GM12878 (cell line): ENCODE measurements around the gene KCNJ18. TPM values are rescaled to one million over a fixed set of nuclear protein-coding genes. Genes with fewer than 3 reads are reported as not detected.

ENCODE experiments used
- ATAC-seq: fragments of 200-7000 bp; cut with Tn5 transposase; 3 replicates; pipeline ENCODE4 v1.9.1; 2020; ENCODE audit warnings: mild to moderate bottlenecking, moderate library complexity
- BruUV-seq: library from RNA; stranded (reverse); fragments of 400-500 nt; replicated peaks from 2 replicates; lab custom pipeline; 2021; lab: Mats Ljungman, UMichigan
- CTCF ChIA-PET: fragments of 300-600 bp; sonication (Branson Sonifier 250); formaldehyde crosslinking; extraction: SDS; loops from one replicate; lab custom pipeline; 2021; ENCODE audit warnings: inconsistent platforms; lab: Yijun Ruan, JAX
- POLR2A ChIA-PET: fragments of 350-600 bp; formaldehyde crosslinking; extraction: SDS; loops from one replicate; lab custom pipeline; 2021; ENCODE audit warnings: inconsistent platforms; lab: Charles Lee
- RAD21 ChIA-PET: fragments of 300-600 bp; sonication (Branson Sonifier 250); formaldehyde crosslinking; loops from one replicate; lab custom pipeline; 2023; ENCODE audit warnings: antibody characterized with exemption; ENCODE audit not compliant: unreplicated experiment; lab: Charles Lee
- SMC1A ChIA-PET: fragments of 300-600 bp; sonication (Branson Sonifier 250); formaldehyde crosslinking; loops from one replicate; lab custom pipeline; 2023; ENCODE audit not compliant: unreplicated experiment, uncharacterized antibody; lab: Charles Lee
- DNase-seq: peaks from one replicate; pipeline ENCODE4 v3.0.0-alpha.2; 2011; ENCODE audit warnings: low read depth, low spot score
- FAIRE-seq: peaks from 3 replicates; lab custom pipeline; 2011; peaks lifted over from hg19 to GRCh38; lab: Jason Lieb, UNC
- H2AFZ ChIP-seq: 2 replicates; pipeline ENCODE4 v1.6.0; 2011; ENCODE audit warnings: low read depth, low read length, control low read depth; ENCODE audit not compliant: control insufficient read depth
- H3K27ac ChIP-seq: 2 replicates; pipeline ENCODE4 v1.5.1; 2011; ENCODE audit warnings: control low read depth; ENCODE audit not compliant: control insufficient read depth, insufficient read depth
- H3K27me3 ChIP-seq, 2 experiments: replicated peaks in 1 of 2; 2 replicates each; pipeline versions ENCODE4 v1.6.0 to v1.6.1; 2011; ENCODE audit warnings: low read length in 1 of 2; ENCODE audit not compliant: control insufficient read depth in 2 of 2, insufficient read depth in 2 of 2
- H3K36me3 ChIP-seq, 2 experiments: 2 replicates each; pipeline ENCODE4 v1.5.1; 2011; ENCODE audit warnings: low read length in 1 of 2; ENCODE audit not compliant: control insufficient read depth in 2 of 2, insufficient read depth in 2 of 2
- H3K4me1 ChIP-seq: 2 replicates; pipeline ENCODE4 v1.6.1; 2011; ENCODE audit warnings: mild to moderate bottlenecking, low read length, moderate library complexity, mixed read lengths; ENCODE audit not compliant: control insufficient read depth, insufficient read depth
- H3K4me2 ChIP-seq: 2 replicates; pipeline ENCODE4 v1.6.0; 2011; ENCODE audit warnings: control low read depth; ENCODE audit not compliant: control insufficient read depth, insufficient read depth
- H3K4me3 ChIP-seq: fragments of 200-600 bp; sonication (generic); 2 replicates; pipeline ENCODE4 v1.5.1; 2016
- H3K79me2 ChIP-seq: 2 replicates; pipeline ENCODE4 v1.6.0; 2011; ENCODE audit warnings: low read length; ENCODE audit not compliant: control insufficient read depth, insufficient read depth
- H3K9ac ChIP-seq: 2 replicates; pipeline ENCODE4 v1.8.0; 2011; ENCODE audit warnings: low read length, control low read depth, mixed read lengths; ENCODE audit not compliant: control insufficient read depth, insufficient read depth
- H3K9me3 ChIP-seq: replicated peaks from 3 replicates; pipeline ENCODE4 v1.5.1; 2011; ENCODE audit warnings: mild to moderate bottlenecking, low read length; ENCODE audit not compliant: control insufficient read depth, insufficient read depth
- H4K20me1 ChIP-seq: 2 replicates; pipeline ENCODE4 v1.6.0; 2011; ENCODE audit not compliant: control insufficient read depth, insufficient read depth
- CEBPB ChIP-seq, 2 experiments: fragments of 150-350 bp in 1 of 2; IDR thresholded peaks; 2 replicates each; pipeline ENCODE4 v1.6.1; 2012 to 2014; ENCODE audit warnings: low read depth in 2 of 2, low read length in 2 of 2, borderline replicate concordance in 1 of 2, inconsistent platforms in 1 of 2
- CREM ChIP-seq: IDR thresholded peaks from 2 replicates; pipeline ENCODE4 v1.6.1; 2014; ENCODE audit warnings: antibody characterized with exemption, low read depth
- E2F8 ChIP-seq: fragments of 450-650 bp; IDR thresholded peaks from 2 replicates; pipeline ENCODE4 v1.6.1; 2018; ENCODE audit warnings: mild to moderate bottlenecking, low read depth, moderate library complexity; ENCODE audit not compliant: partially characterized antibody
- MYC ChIP-seq: IDR thresholded peaks from 2 replicates; pipeline ENCODE4 v1.6.1; 2011; ENCODE audit warnings: mild to moderate bottlenecking, low read length, moderate library complexity, inconsistent platforms; ENCODE audit not compliant: insufficient read depth, insufficient replicate concordance, insufficient read length, severe bottlenecking
- NFYA ChIP-seq: IDR thresholded peaks from 2 replicates; pipeline ENCODE4 v1.6.1; 2011; ENCODE audit warnings: low read depth, mild to moderate bottlenecking, low read length, improper control_type of control experiment, borderline replicate concordance
- SUZ12 ChIP-seq: fragments of 200-600 bp; sonication (generic); IDR thresholded peaks from one replicate; pipeline ENCODE4 v1.6.1; 2018; ENCODE audit warnings: antibody characterized with exemption, mild to moderate bottlenecking; ENCODE audit not compliant: unreplicated experiment
- TCF3 ChIP-seq: IDR thresholded peaks from 2 replicates; pipeline ENCODE4 v1.6.1; 2012; ENCODE audit warnings: low read depth, mild to moderate bottlenecking, low read length, borderline replicate concordance; ENCODE audit not compliant: insufficient read depth
- ZBTB40 ChIP-seq: fragments of 450-650 bp; IDR thresholded peaks from 2 replicates; pipeline ENCODE4 v1.6.1; 2016; ENCODE audit warnings: mild to moderate bottlenecking, moderate library complexity, borderline replicate concordance
- WGBS: methylation state at CpG from one replicate; pipeline ENCODE4 v1.1.6; 2016; ENCODE audit warnings: low lambda C conversion rate; ENCODE audit not compliant: insufficient replicate concordance, insufficient coverage; ENCODE audit errors: missing lambda C conversion rate; 5-methylcytosine and 5-hydroxymethylcytosine counted together
- in situ Hi-C: fragments of 300-500 bp; cut with MboI; formaldehyde crosslinking; loops from 9 replicates; pipeline ENCODE4 v1.14.3; 2018; ENCODE audit warnings: mixed read lengths
- intact Hi-C: fragments of 100-400 bp; cut with micrococcal nuclease; formaldehyde crosslinking; loops from one replicate; pipeline ENCODE4 v1.14.2; 2022; ENCODE audit not compliant: unreplicated experiment
- polyA plus RNA-seq, 11 experiments: library from polyadenylated mRNA; depleted of rRNA in 4 of 11; unstranded in 6 of 11; stranded (reverse) in 5 of 11; fragments of >200 nt; fragmentation: Nextera tagmentation in 4 of 11; fragmentation: Illumina TruSeq in 1 of 11; extraction: Ambion mirVana in 4 of 11; extraction: Trizol in 1 of 11; gene quantifications; 1 replicate in 1 of 11; 2 replicates in 10 of 11; pipeline versions ENCODE4 v1.2.1 to v1.2.3, GENCODE V29; 2011 to 2016; ENCODE audit warnings: inconsistent platforms in 2 of 11, missing spikeins in 2 of 11, low read depth in 1 of 11
- total RNA-seq, 4 experiments: library from RNA; depleted of rRNA in 3 of 4; stranded (reverse); fragments of >200 nt in 3 of 4; fragmentation: Illumina TruSeq in 1 of 4; extraction: Trizol in 1 of 4; gene quantifications; 2 replicates each; pipeline versions ENCODE4 v1.2.1 to v1.2.3, GENCODE V29; 2013 to 2021
- TF ChIP-seq, protein P1 (sequence below): fragments of 450-650 bp; IDR thresholded peaks from 2 replicates; pipeline ENCODE4 v1.6.1; 2018; ENCODE audit warnings: borderline replicate concordance, mild to moderate bottlenecking; ENCODE audit not compliant: partially characterized antibody

Gene KCNJ18
- total and polyA plus RNA-seq, 10 of the 15 experiments (the other 5 are each of a cell fraction or from before 2014, with no cell fraction given), result not detected

- Histone ChIP-seq H3K9ac (no peak overlapping the region), H3K9me3 (no peaks in the 10 kb centered on the region; the same call in 2 of the 3 replicates), H3K27me3 (no peaks in the 10 kb centered on the region), H3K27ac (no peak overlapping the region), H3K4me3 (no peak overlapping the region), H3K4me1 (no peaks in the 10 kb centered on the region), H3K36me3 (no peaks in the 10 kb centered on the region), H4K20me1 (no peaks in the 10 kb centered on the region), H2AFZ (no peak overlapping the region), H3K4me2 (no peak overlapping the region), H3K79me2 (no peaks in the 10 kb centered on the region)
- FAIRE-seq, result no peak
- ChIA-PET POLR2A (no interaction called here), CTCF (no interaction called here), SMC1A (no interaction called here), RAD21 (no interaction called here)
- ATAC-seq, result no peak
- WGBS, result 70% methylated on average over 33 of the region's 42 CpGs
- in situ Hi-C loops (loop anchor here (25.0 kb wide), 1 partner anchor 91 kb away; no protein-coding TSS in a partner anchor), intact Hi-C loops (no loop called here)
- DNase-seq, result no peak
- BruUV-seq, result no TSS peak
- TF ChIP-seq SUZ12 (no peak), CREM (no peak), TCF3 (no peak), CEBPB (IDR thresholded peaks at IDR 0.05; ENCODE audit: borderline replicate concordance in 1 of 2, low read depth in 2 of 2, low read length in 2 of 2) (no peak), E2F8 (no peak), NFYA (no peak), MYC (no peak), ZBTB40 (no peak)
- TF ChIP-seq, protein P1, sequence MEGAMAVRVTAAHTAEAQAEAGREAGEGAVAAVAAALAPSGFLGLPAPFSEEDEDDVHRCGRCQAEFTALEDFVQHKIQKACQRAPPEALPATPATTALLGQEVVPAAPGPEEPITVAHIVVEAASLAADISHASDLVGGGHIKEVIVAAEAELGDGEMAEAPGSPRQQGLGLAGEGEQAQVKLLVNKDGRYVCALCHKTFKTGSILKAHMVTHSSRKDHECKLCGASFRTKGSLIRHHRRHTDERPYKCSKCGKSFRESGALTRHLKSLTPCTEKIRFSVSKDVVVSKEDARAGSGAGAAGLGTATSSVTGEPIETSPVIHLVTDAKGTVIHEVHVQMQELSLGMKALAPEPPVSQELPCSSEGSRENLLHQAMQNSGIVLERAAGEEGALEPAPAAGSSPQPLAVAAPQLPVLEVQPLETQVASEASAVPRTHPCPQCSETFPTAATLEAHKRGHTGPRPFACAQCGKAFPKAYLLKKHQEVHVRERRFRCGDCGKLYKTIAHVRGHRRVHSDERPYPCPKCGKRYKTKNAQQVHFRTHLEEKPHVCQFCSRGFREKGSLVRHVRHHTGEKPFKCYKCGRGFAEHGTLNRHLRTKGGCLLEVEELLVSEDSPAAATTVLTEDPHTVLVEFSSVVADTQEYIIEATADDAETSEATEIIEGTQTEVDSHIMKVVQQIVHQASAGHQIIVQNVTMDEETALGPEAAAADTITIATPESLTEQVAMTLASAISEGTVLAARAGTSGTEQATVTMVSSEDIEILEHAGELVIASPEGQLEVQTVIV, result no peak
These were observed 13.8 kb upstream of the KCNJ18 start for GRCh38 chr17:21678393-21679081.
